ENCODE data around the gene CDY1.
"Not testable (repeated sequence)": the region's sequence is repeated elsewhere in the genome, so short reads cannot be mapped to it uniquely, and the experiment has no call there.

Gene CDY1

GRCh38 chrY:25621817-25622216 is at the start of gene CDY1:
CDY1 (plus strand) TSS chrY:25622117; CDS start chrY:25622443, 326 bp downstream.
- DNase-seq, ATAC-seq: not testable (repeated sequence)

GRCh38 chrY:25593336-25593735 is 28.6 kb upstream of the CDY1 start:
- DNase-seq, ATAC-seq: not testable (repeated sequence)

- not testable (repeated sequence) for DNase-seq, ATAC-seq
These were observed 1.7 kb upstream of the CDY1 start for GRCh38 chrY:25620209-25620608.

GRCh38 chrY:25626524-25626923 is 4.6 kb downstream of the CDY1 start:
- DNase-seq, ATAC-seq: not testable (repeated sequence)

- not testable (repeated sequence) for ATAC-seq, DNase-seq
These were observed 8.6 kb downstream of the CDY1 start for GRCh38 chrY:25630383-25631112.

- not testable (repeated sequence) for DNase-seq, ATAC-seq
These were observed 17.9 kb downstream of the CDY1 start for GRCh38 chrY:25639852-25640251.

- not testable (repeated sequence) for DNase-seq, ATAC-seq
These were observed 21.4 kb downstream of the CDY1 start for GRCh38 chrY:25643024-25643915.
